Breast epithelium (tissue), 4 donors: ENCODE measurements around the gene FMNL1. TPM values are rescaled to one million over a fixed set of nuclear protein-coding genes. Genes with fewer than 3 reads are reported as not detected.
A peak's percentile ranks its signal among the peaks of the same experiment; 100 is the strongest.

Experiments used
- DNase-seq, 2 donors: peaks; one replicate each; pipeline ENCODE4 v3.0.0-alpha.2; 2019; ENCODE audit warnings: low spot score in 2 of 2
- H3K27ac ChIP-seq, 2 donors: fragments of 200-600 bp; sonication (generic) in 1 of 2; one replicate each; pipeline ENCODE4 v1.5.1; 2016 to 2019; ENCODE audit warnings: mild to moderate bottlenecking in 1 of 2
- H3K27me3 ChIP-seq, 2 donors: fragments of 200-600 bp; sonication (generic) in 1 of 2; one replicate each; pipeline versions ENCODE4 v1.5.1 to v1.6.0; 2017 to 2019; ENCODE audit warnings: control low read depth in 1 of 2, mild to moderate bottlenecking in 1 of 2
- H3K36me3 ChIP-seq: fragments of 200-600 bp; one replicate; pipeline ENCODE4 v1.5.1; 2019
- H3K4me1 ChIP-seq, 2 donors: fragments of 200-600 bp; sonication (generic); one replicate each; pipeline ENCODE4 v1.5.1; 2016 to 2019; ENCODE audit warnings: control low read depth in 1 of 2
- H3K4me3 ChIP-seq, 3 donors: fragments of 200-600 bp; sonication (generic); 1 replicate in 2 of 3; 2 replicates in 1 of 3; pipeline ENCODE4 v1.5.1; 2016 to 2019; ENCODE audit warnings: mild to moderate bottlenecking in 3 of 3, moderate library complexity in 2 of 3
- H3K9me3 ChIP-seq, 2 donors: fragments of 200-600 bp; sonication (generic) in 1 of 2; one replicate each; pipeline ENCODE4 v1.5.1; 2016 to 2019; ENCODE audit warnings: control low read depth in 1 of 2
- POLR2A ChIP-seq: fragments of 450-650 bp; IDR thresholded peaks from one replicate; pipeline ENCODE4 v1.6.1; 2016; ENCODE audit warnings: antibody characterized with exemption, mild to moderate bottlenecking, moderate library complexity
- POLR2AphosphoS5 ChIP-seq, 3 donors: sonication (generic); formaldehyde crosslinking; IDR thresholded peaks; one replicate each; pipeline ENCODE4 v1.6.1; 2017; ENCODE audit warnings: antibody characterized with exemption in 3 of 3
- intact Hi-C: fragments of 100-400 bp; cut with DNase I; formaldehyde crosslinking; loops from one replicate; pipeline ENCODE4 v1.15.1; 2023; ENCODE audit warnings: low total_unique reads
- total RNA-seq, 3 donors: library from RNA; depleted of rRNA; stranded (reverse); fragments of >200 nt; gene quantifications; one replicate each; pipeline ENCODE4 v1.1.0, GENCODE V29; 2016
- TF ChIP-seq, protein P1 (sequence below), 3 donors: fragments of 450-650 bp; IDR thresholded peaks; one replicate each; pipeline ENCODE4 v1.5.1; 2016 to 2017; ENCODE audit warnings: antibody characterized with exemption in 3 of 3, mild to moderate bottlenecking in 3 of 3, moderate library complexity in 3 of 3

FMNL1 gene
- total RNA-seq, 3 donors from 2014 or later: 9.2 to 31.2 (median 10.8) TPM

GRCh38 chr17:45293413-45294211, 71.9 kb downstream of the FMNL1 start:
- peak overlapping the region; percentile 81 to 85 for H3K27ac ChIP-seq

GRCh38 chr17:45294506-45294905, 72.8 kb downstream of the FMNL1 start:
- TF ChIP-seq POLR2AphosphoS5 (IDR thresholded peaks at IDR 0.05): peak in 2 of 3 donors; percentile 34 to 56
- TF ChIP-seq, protein P1, sequence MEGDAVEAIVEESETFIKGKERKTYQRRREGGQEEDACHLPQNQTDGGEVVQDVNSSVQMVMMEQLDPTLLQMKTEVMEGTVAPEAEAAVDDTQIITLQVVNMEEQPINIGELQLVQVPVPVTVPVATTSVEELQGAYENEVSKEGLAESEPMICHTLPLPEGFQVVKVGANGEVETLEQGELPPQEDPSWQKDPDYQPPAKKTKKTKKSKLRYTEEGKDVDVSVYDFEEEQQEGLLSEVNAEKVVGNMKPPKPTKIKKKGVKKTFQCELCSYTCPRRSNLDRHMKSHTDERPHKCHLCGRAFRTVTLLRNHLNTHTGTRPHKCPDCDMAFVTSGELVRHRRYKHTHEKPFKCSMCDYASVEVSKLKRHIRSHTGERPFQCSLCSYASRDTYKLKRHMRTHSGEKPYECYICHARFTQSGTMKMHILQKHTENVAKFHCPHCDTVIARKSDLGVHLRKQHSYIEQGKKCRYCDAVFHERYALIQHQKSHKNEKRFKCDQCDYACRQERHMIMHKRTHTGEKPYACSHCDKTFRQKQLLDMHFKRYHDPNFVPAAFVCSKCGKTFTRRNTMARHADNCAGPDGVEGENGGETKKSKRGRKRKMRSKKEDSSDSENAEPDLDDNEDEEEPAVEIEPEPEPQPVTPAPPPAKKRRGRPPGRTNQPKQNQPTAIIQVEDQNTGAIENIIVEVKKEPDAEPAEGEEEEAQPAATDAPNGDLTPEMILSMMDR (IDR thresholded peaks at IDR 0.05): no peak
- peak overlapping the region; percentile 81 to 85 for H3K27ac ChIP-seq
- DNase-seq: peak; percentile 63 to 77
- no peaks in the 10 kb centered on the region for H3K27me3 ChIP-seq
- H3K4me3 ChIP-seq: no peak overlapping the region
- intact Hi-C loops: no loop called here
- H3K9me3 ChIP-seq: no peaks in the 10 kb centered on the region
- H3K4me1 ChIP-seq: peaks cover 15 to 76% of the 10 kb centered on the region in 2 donors
- H3K36me3 ChIP-seq: no peaks in the 10 kb centered on the region

More at GRCh38 chr17:45293413-45294211, 71.9 kb downstream of the FMNL1 start:
- Histone ChIP-seq H3K4me1 (peaks cover 15 to 69% of the 10 kb centered on the region in 2 donors), H3K27me3 (no peaks in the 10 kb centered on the region), H3K36me3 (no peaks in the 10 kb centered on the region), H3K9me3 (no peaks in the 10 kb centered on the region), H3K4me3 (peak overlapping the region in 1 of 3 donors; percentile 13)
- peak; percentile 70 to 78 for DNase-seq
- intact Hi-C loops: no loop called here
- TF ChIP-seq POLR2A (no peak), POLR2AphosphoS5 (IDR thresholded peaks at IDR 0.05) (peak in 2 of 3 donors; percentile 47 to 54)
- TF ChIP-seq, protein P1 (IDR thresholded peaks at IDR 0.05): no peak

DNA sequence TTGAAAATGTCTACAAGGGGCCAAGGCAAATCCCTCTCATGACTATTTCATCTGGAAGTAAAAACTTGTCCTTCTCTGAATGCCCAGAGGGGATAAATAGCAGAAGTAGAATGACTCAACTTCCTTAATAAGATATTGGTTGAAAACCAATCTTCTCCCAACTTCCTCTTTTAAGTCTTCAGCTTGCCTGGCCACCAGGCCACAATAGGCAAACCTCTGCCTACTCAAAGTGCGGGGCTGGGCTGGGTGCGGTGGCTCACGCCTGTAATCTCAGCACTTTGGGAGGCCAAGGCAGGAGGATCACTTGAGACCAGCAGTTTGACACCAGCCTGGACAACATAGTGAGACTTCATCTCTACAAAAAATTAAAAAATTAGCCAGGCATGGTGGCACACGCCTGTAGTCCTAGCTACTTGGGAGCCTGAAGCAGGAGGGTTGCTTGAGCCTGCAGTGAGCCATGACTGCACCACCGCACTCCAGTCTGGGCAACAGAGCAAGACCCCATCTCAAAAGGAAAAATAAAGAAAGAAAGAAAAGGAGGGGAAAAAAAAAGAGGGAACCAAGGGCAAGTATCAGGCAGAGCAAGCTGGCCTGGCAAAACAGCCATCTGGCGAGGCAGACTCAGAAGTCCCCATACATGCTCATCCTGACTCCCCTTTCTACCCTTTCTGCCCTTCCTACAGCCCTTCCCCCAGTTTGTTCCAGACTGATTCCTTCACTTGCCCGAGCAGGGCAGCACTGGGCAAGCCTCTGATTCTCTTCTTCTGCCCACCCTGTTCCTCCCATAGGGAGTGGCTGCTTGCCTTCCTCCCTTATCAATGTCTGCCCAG, 74.5 kb downstream of the FMNL1 start:
- H3K27ac ChIP-seq: peak overlapping the region; percentile 40 to 81
- intact Hi-C loops: no loop called here

GRCh38 chr17:45296833-45297124, 75.1 kb downstream of the FMNL1 start:
- Histone ChIP-seq H3K9me3 (no peaks in the 10 kb centered on the region), H3K27ac (peak overlapping the region; percentile 40 to 81), H3K4me3 (no peak overlapping the region), H3K4me1 (peaks cover 15 to 59% of the 10 kb centered on the region in 2 donors), H3K27me3 (no peaks in the 10 kb centered on the region), H3K36me3 (no peaks in the 10 kb centered on the region)
- DNase-seq: no peak
- TF ChIP-seq, protein P1 (IDR thresholded peaks at IDR 0.05): no peak
- no peak for TF ChIP-seq POLR2A
- no peak for TF ChIP-seq POLR2AphosphoS5 (IDR thresholded peaks at IDR 0.05)
- intact Hi-C loops: no loop called here

More for the DNA sequence above, 74.5 kb downstream of the FMNL1 start:
- Histone ChIP-seq H3K4me1 (peaks cover 15 to 64% of the 10 kb centered on the region in 2 donors), H3K36me3 (no peaks in the 10 kb centered on the region), H3K27me3 (no peaks in the 10 kb centered on the region), H3K9me3 (no peaks in the 10 kb centered on the region), H3K4me3 (no peak overlapping the region)
- DNase-seq: no peak
- TF ChIP-seq POLR2AphosphoS5 (IDR thresholded peaks at IDR 0.05) (no peak), POLR2A (no peak)
- TF ChIP-seq, protein P1 (IDR thresholded peaks at IDR 0.05): no peak

Other genes with a start within 250 kb of the FMNL1 start
- gene DCAKD, start 170.3 kb upstream of the FMNL1 start, total RNA-seq: 10 to 100 TPM; 44.0 to 76.8 (median 48.2) TPM
- gene NMT1, start 160.6 kb upstream of the FMNL1 start, total RNA-seq: 100 to 1,000 TPM in 1 of 3 donors, 10 to 100 TPM in 2; 81.9 to 130 (median 84.0) TPM
- gene PLCD3, start 89.4 kb upstream of the FMNL1 start, total RNA-seq: 10 to 100 TPM; 30.8 to 62.2 (median 41.1) TPM
- 10 to 100 TPM; 13.8 to 28.8 (median 15.7) TPM for gene ACBD4, start 86.2 kb upstream of the FMNL1 start, total RNA-seq
- gene HEXIM1, start 73.4 kb upstream of the FMNL1 start, total RNA-seq: 10 to 100 TPM; 21.3 to 35.6 (median 33.4) TPM
- 10 to 100 TPM in 2 of 3 donors, 1 to 10 TPM in 1; 6.6 to 13.3 (median 13.2) TPM for gene HEXIM2, start 60.0 kb upstream of the FMNL1 start, total RNA-seq
- gene SPATA32, start 40.2 kb downstream of the FMNL1 start, total RNA-seq: under 1 TPM in 1 of 3 donors, not detected in 2; 0.44 TPM
- 10 to 100 TPM in 1 of 3 donors, 1 to 10 TPM in 2; 4.3 to 12.3 (median 6.9) TPM for gene MAP3K14, start 95.1 kb downstream of the FMNL1 start, total RNA-seq
- gene ARHGAP27, start 211.0 kb downstream of the FMNL1 start, total RNA-seq: 10 to 100 TPM; 17.3 to 28.8 (median 17.6) TPM